Liver (tissue), 9 donors: ENCODE measurements around the gene ATIC. TPM values are rescaled to one million over a fixed set of nuclear protein-coding genes. Genes with fewer than 3 reads are reported as not detected.

ENCODE experiments used
- DNase-seq: peaks from one replicate; pipeline ENCODE4 v3.0.0-alpha.2; 2017; ENCODE audit warnings: low spot score
- H3K27ac ChIP-seq, 2 donors: one replicate each; pipeline ENCODE4 v1.7.0; 2013; ENCODE audit warnings: inconsistent platforms in 2 of 2, low read length in 2 of 2, control low read depth in 1 of 2, low read depth in 1 of 2, mild to moderate bottlenecking in 1 of 2
- H3K27me3 ChIP-seq, 4 donors: one replicate each; pipeline versions ENCODE4 v1.6.1 to v1.7.0; 2013; ENCODE audit warnings: low read length in 3 of 4, inconsistent platforms in 1 of 4, mild to moderate bottlenecking in 1 of 4, moderate library complexity in 1 of 4; ENCODE audit not compliant: control insufficient read depth in 4 of 4, insufficient read depth in 4 of 4
- H3K36me3 ChIP-seq, 4 donors: one replicate each; pipeline versions ENCODE4 v1.6.1 to v1.7.0; 2013; ENCODE audit warnings: low read length in 3 of 4, mild to moderate bottlenecking in 3 of 4, low read depth in 1 of 4, moderate library complexity in 1 of 4; ENCODE audit not compliant: control insufficient read depth in 4 of 4, insufficient read depth in 3 of 4
- H3K4me1 ChIP-seq, 4 donors: one replicate each; pipeline versions ENCODE4 v1.6.1 to v1.7.0; 2013; ENCODE audit warnings: low read length in 3 of 4, mild to moderate bottlenecking in 3 of 4, moderate library complexity in 1 of 4; ENCODE audit not compliant: control insufficient read depth in 4 of 4, insufficient read depth in 4 of 4
- H3K4me3 ChIP-seq, 3 donors: one replicate each; pipeline versions ENCODE4 v1.6.1 to v1.7.0; 2013; ENCODE audit warnings: low read length in 3 of 3, control low read depth in 1 of 3, low read depth in 1 of 3, mild to moderate bottlenecking in 1 of 3
- H3K9ac ChIP-seq, 2 donors: one replicate each; pipeline ENCODE4 v1.7.0; 2013; ENCODE audit warnings: low read length in 2 of 2, mild to moderate bottlenecking in 2 of 2, moderate library complexity in 2 of 2, control low read depth in 1 of 2, low read depth in 1 of 2
- H3K9me3 ChIP-seq, 4 donors: one replicate each; pipeline versions ENCODE4 v1.6.1 to v1.7.0; 2013; ENCODE audit warnings: low read length in 3 of 4; ENCODE audit not compliant: control insufficient read depth in 4 of 4
- ATF3 ChIP-seq: IDR thresholded peaks from 2 replicates; pipeline ENCODE4 v1.6.1; 2016; ENCODE audit warnings: antibody characterized with exemption
- CTCF ChIP-seq: fragments of 150-350 bp; IDR thresholded peaks from 2 replicates; pipeline ENCODE4 v1.5.1; 2017; ENCODE audit warnings: improper control_type of control experiment, low read depth, low read length; ENCODE audit not compliant: missing input control
- EGR1 ChIP-seq, 2 donors: IDR thresholded peaks; 2 replicates each; pipeline ENCODE4 v1.6.1; 2016 to 2018; ENCODE audit warnings: antibody characterized with exemption in 2 of 2, low read depth in 2 of 2
- FOXA1 ChIP-seq: IDR thresholded peaks from 2 replicates; pipeline ENCODE4 v1.6.1; 2016; ENCODE audit warnings: antibody characterized with exemption
- FOXA2 ChIP-seq: IDR thresholded peaks from 2 replicates; pipeline ENCODE4 v1.6.1; 2016; ENCODE audit warnings: antibody characterized with exemption
- GABPA ChIP-seq, 2 donors: IDR thresholded peaks in 1 of 2; conservative IDR thresholded peaks in 1 of 2; 2 replicates each; pipeline ENCODE4 v1.6.1; 2016; ENCODE audit warnings: antibody characterized with exemption in 2 of 2, mild to moderate bottlenecking in 1 of 2, moderate library complexity in 1 of 2
- HNF4A ChIP-seq, 2 donors: conservative IDR thresholded peaks; 2 replicates each; pipeline ENCODE4 v1.6.1; 2016; ENCODE audit warnings: antibody characterized with exemption in 2 of 2, mild to moderate bottlenecking in 2 of 2
- HNF4G ChIP-seq: IDR thresholded peaks from 2 replicates; pipeline ENCODE4 v1.6.1; 2016; ENCODE audit warnings: antibody characterized with exemption
- JUND ChIP-seq, 2 donors: IDR thresholded peaks; 2 replicates each; pipeline ENCODE4 v1.6.1; 2016; ENCODE audit warnings: antibody characterized with exemption in 2 of 2
- MAX ChIP-seq: IDR thresholded peaks from 2 replicates; pipeline ENCODE4 v1.6.1; 2016; ENCODE audit warnings: antibody characterized with exemption
- NR2F2 ChIP-seq: IDR thresholded peaks from 2 replicates; pipeline ENCODE4 v1.6.1; 2016; ENCODE audit warnings: antibody characterized with exemption
- RAD21 ChIP-seq, 2 donors: IDR thresholded peaks; 2 replicates each; pipeline ENCODE4 v1.6.1; 2016; ENCODE audit warnings: antibody characterized with exemption in 2 of 2, mild to moderate bottlenecking in 2 of 2
- REST ChIP-seq: IDR thresholded peaks from 2 replicates; pipeline ENCODE4 v1.6.1; 2016; ENCODE audit warnings: antibody characterized with exemption, mild to moderate bottlenecking
- RXRA ChIP-seq, 2 donors: IDR thresholded peaks; 2 replicates each; pipeline ENCODE4 v1.6.1; 2017 to 2018; ENCODE audit warnings: antibody characterized with exemption in 2 of 2, mild to moderate bottlenecking in 1 of 2
- SP1 ChIP-seq: IDR thresholded peaks from 2 replicates; pipeline ENCODE4 v1.6.1; 2018; ENCODE audit warnings: antibody characterized with exemption, mild to moderate bottlenecking
- TAF1 ChIP-seq: conservative IDR thresholded peaks from 2 replicates; pipeline ENCODE4 v1.6.1; 2016; ENCODE audit warnings: antibody characterized with exemption, mild to moderate bottlenecking
- YY1 ChIP-seq: IDR thresholded peaks from 2 replicates; pipeline ENCODE4 v1.6.1; 2016; ENCODE audit warnings: antibody characterized with exemption, mild to moderate bottlenecking
- ZBTB33 ChIP-seq: IDR thresholded peaks from 2 replicates; pipeline ENCODE4 v1.6.1; 2016; ENCODE audit warnings: antibody characterized with exemption
- WGBS: extraction: QIAGEN DNeasy Blood & Tissue Kit; methylation state at CpG from one replicate; pipeline ENCODE4 v1.1.7; 2013; 5-methylcytosine and 5-hydroxymethylcytosine counted together
- polyA plus RNA-seq, 2 donors: library from polyadenylated mRNA; stranded (reverse) in 1 of 2; unstranded in 1 of 2; fragments of 200-250 nt in 1 of 2; fragments of >200 nt in 1 of 2; fragmentation: Nextera tagmentation in 1 of 2; extraction: Ambion mirVana in 1 of 2; gene quantifications; one replicate each; pipeline versions ENCODE4 v1.2.1 to v1.2.3, GENCODE V29; 2013 to 2015
- total RNA-seq, 2 donors: library from RNA; depleted of rRNA; stranded (reverse); fragments of >200 nt; gene quantifications; one replicate each; pipeline ENCODE4 v1.2.3, GENCODE V29; 2014
- donor health status: healthy.
- donor health status: healthy.
- donor health status: healthy.
- donor health status: healthy.
- donor health status: healthy.

The ATIC gene
- total and polyA plus RNA-seq, 4 donors, result 22.9 to 50.0 (median 36.0) TPM

- Histone ChIP-seq H3K9ac (no peak overlapping the region), H3K27ac (no peak overlapping the region), H3K36me3 (peaks cover 15 to 89% (median 84%) of the 10 kb centered on the region in 4 donors), H3K4me3 (no peak overlapping the region), H3K9me3 (no peaks in the 10 kb centered on the region), H3K4me1 (no peaks in the 10 kb centered on the region), H3K27me3 (no peaks in the 10 kb centered on the region)
- DNase-seq, result no peak
- 97% methylated on average over 10 of the region's 10 CpGs for WGBS
- TF ChIP-seq FOXA1 (no peak), HNF4G (no peak), RAD21 (IDR thresholded peaks at IDR 0.05) (no peak), JUND (IDR thresholded peaks at IDR 0.05) (no peak)
Observed at GRCh38 chr2:215374642-215375466, 63.0 kb downstream of the ATIC start.

GRCh38 chr2:215375467-215375830 lies 63.6 kb downstream of the ATIC start:
- H3K4me3 ChIP-seq, result no peak overlapping the region
- WGBS, result 98% methylated on average over 6 of the region's 6 CpGs
- no peak overlapping the region for H3K9ac ChIP-seq
- H3K9me3 ChIP-seq, result no peaks in the 10 kb centered on the region
- TF ChIP-seq CTCF, result no peak
- no peak for TF ChIP-seq FOXA2
- no peak for TF ChIP-seq NR2F2
- TF ChIP-seq MAX, result no peak
- TF ChIP-seq YY1, result no peak
- no peak for TF ChIP-seq EGR1 (IDR thresholded peaks at IDR 0.05; ENCODE audit: low read depth in 2 of 2)
- TF ChIP-seq RXRA (IDR thresholded peaks at IDR 0.05), result no peak
- no peak for TF ChIP-seq ATF3
- no peak for TF ChIP-seq SP1
- TF ChIP-seq GABPA (IDR thresholded peaks at IDR 0.05 in 1 of 2, conservative IDR thresholded peaks at IDR 0.05 in 1 of 2), result no peak
- TF ChIP-seq HNF4A (conservative IDR thresholded peaks at IDR 0.05), result no peak
- TF ChIP-seq TAF1, result no peak
- no peak for TF ChIP-seq ZBTB33
- TF ChIP-seq FOXA1, result no peak
- TF ChIP-seq HNF4G, result no peak
- no peak for TF ChIP-seq REST
- no peak for TF ChIP-seq JUND (IDR thresholded peaks at IDR 0.05)
- H3K36me3 ChIP-seq, result peaks cover 16 to 89% (median 84%) of the 10 kb centered on the region in 4 donors
- no peak for DNase-seq
- H3K27me3 ChIP-seq, result no peaks in the 10 kb centered on the region
- no peak overlapping the region for H3K27ac ChIP-seq
- no peaks in the 10 kb centered on the region for H3K4me1 ChIP-seq
